Calu3 (cell line): ENCODE measurements around the gene NRG3. TPM values are rescaled to one million over a fixed set of nuclear protein-coding genes. Genes with fewer than 3 reads are reported as not detected.

Experiments
- BruUV-seq: library from RNA; stranded (reverse); fragments of 400-500 nt; replicated peaks from 2 replicates; lab custom pipeline; 2021; lab: Mats Ljungman, UMichigan
- CTCF ChIA-PET: fragments of 300-600 bp; sonication (Branson Sonifier 250); formaldehyde crosslinking; loops from one replicate; lab custom pipeline; 2022; ENCODE audit warnings: antibody characterized with exemption; lab: Charles Lee
- DNase-seq: peaks from one replicate; pipeline ENCODE4 v3.0.0; 2022
- H3K27ac Mint-ChIP-seq: one replicate; pipeline ENCODE4 v1.8.0; 2022; ENCODE audit warnings: mixed read lengths; ENCODE audit not compliant: unreplicated experiment
- H3K27me3 Mint-ChIP-seq: one replicate; pipeline ENCODE4 v1.8.0; 2022; ENCODE audit warnings: mixed read lengths; ENCODE audit not compliant: unreplicated experiment
- H3K36me3 Mint-ChIP-seq: one replicate; pipeline ENCODE4 v1.8.0; 2022; ENCODE audit warnings: mild to moderate bottlenecking, moderate library complexity, mixed read lengths; ENCODE audit not compliant: insufficient read depth, unreplicated experiment
- H3K4me1 Mint-ChIP-seq: one replicate; pipeline ENCODE4 v1.8.0; 2022; ENCODE audit warnings: mild to moderate bottlenecking, low read depth, mixed read lengths; ENCODE audit not compliant: unreplicated experiment
- H3K4me3 Mint-ChIP-seq: one replicate; pipeline ENCODE4 v1.8.0; 2022; ENCODE audit warnings: mild to moderate bottlenecking, low read depth, moderate library complexity, mixed read lengths; ENCODE audit not compliant: unreplicated experiment
- H3K9me3 Mint-ChIP-seq: one replicate; pipeline ENCODE4 v1.8.0; 2022; ENCODE audit warnings: low read depth, mixed read lengths; ENCODE audit not compliant: unreplicated experiment
- intact Hi-C: fragments of 100-400 bp; cut with micrococcal nuclease; formaldehyde crosslinking; loops from one replicate; pipeline ENCODE4 v1.10.0; 2022; ENCODE audit not compliant: unreplicated experiment
- total RNA-seq: library from RNA; stranded (reverse); gene quantifications from 2 replicates; pipeline ENCODE4 v1.2.3, GENCODE V29; 2022
- TF ChIP-seq, protein P1 (sequence below): fragments of 200-600 bp; IDR thresholded peaks from one replicate; pipeline ENCODE4 v1.8.0; 2022; ENCODE audit warnings: antibody characterized with exemption; ENCODE audit not compliant: unreplicated experiment

Gene NRG3
- total RNA-seq, 1 experiment from 2014 or later, result 46.3 TPM

DNA sequence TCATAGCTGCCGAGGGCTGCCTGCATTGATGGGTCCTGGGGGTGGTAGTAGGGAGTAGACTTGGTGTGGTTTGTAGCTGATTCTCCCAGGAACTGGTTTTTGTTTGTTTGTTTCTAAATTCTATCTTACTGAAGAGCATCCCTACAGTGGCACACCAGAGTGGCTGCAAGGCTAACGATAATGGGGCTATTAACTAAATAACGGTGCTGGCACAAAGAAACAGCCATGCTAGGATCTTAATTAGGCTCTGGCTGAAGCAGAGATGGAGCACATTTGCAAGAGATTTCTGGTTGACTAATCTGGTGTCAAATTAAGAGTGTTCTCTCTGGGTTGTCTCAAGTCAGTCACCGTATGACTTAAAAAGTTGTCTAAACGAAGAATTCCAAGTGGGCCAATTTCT lies 590.0 kb downstream of the NRG3 start:
- no TSS peak for BruUV-seq
- DNase-seq, result no peak
- no peaks in the 10 kb centered on the region for H3K9me3 Mint-ChIP-seq
- CTCF ChIA-PET, result interaction anchor here (0.6 kb wide), 1 partner anchor 19 kb away, joined by 3 read pairs; no protein-coding TSS in a partner anchor
- no peak overlapping the region for H3K4me3 Mint-ChIP-seq
- no peaks in the 10 kb centered on the region for H3K4me1 Mint-ChIP-seq
- no peaks in the 10 kb centered on the region for H3K27me3 Mint-ChIP-seq
- no peak overlapping the region for H3K27ac Mint-ChIP-seq
- TF ChIP-seq, protein P1, sequence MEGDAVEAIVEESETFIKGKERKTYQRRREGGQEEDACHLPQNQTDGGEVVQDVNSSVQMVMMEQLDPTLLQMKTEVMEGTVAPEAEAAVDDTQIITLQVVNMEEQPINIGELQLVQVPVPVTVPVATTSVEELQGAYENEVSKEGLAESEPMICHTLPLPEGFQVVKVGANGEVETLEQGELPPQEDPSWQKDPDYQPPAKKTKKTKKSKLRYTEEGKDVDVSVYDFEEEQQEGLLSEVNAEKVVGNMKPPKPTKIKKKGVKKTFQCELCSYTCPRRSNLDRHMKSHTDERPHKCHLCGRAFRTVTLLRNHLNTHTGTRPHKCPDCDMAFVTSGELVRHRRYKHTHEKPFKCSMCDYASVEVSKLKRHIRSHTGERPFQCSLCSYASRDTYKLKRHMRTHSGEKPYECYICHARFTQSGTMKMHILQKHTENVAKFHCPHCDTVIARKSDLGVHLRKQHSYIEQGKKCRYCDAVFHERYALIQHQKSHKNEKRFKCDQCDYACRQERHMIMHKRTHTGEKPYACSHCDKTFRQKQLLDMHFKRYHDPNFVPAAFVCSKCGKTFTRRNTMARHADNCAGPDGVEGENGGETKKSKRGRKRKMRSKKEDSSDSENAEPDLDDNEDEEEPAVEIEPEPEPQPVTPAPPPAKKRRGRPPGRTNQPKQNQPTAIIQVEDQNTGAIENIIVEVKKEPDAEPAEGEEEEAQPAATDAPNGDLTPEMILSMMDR, result no peak
- intact Hi-C loops, result no loop called here
- H3K36me3 Mint-ChIP-seq, result no peaks in the 10 kb centered on the region

- CTCF ChIA-PET, result no interaction called here
- DNase-seq, result no peak
- no peaks in the 10 kb centered on the region for H3K4me1 Mint-ChIP-seq
- intact Hi-C loops, result no loop called here
- H3K27me3 Mint-ChIP-seq, result no peaks in the 10 kb centered on the region
- no peaks in the 10 kb centered on the region for H3K36me3 Mint-ChIP-seq
- no peak overlapping the region for H3K4me3 Mint-ChIP-seq
- no TSS peak for BruUV-seq
- TF ChIP-seq, protein P1, result no peak
- H3K27ac Mint-ChIP-seq, result no peak overlapping the region
- H3K9me3 Mint-ChIP-seq, result no peaks in the 10 kb centered on the region
Observed at GRCh38 chr10:82468453-82468852, 593.5 kb downstream of the NRG3 start.

DNA sequence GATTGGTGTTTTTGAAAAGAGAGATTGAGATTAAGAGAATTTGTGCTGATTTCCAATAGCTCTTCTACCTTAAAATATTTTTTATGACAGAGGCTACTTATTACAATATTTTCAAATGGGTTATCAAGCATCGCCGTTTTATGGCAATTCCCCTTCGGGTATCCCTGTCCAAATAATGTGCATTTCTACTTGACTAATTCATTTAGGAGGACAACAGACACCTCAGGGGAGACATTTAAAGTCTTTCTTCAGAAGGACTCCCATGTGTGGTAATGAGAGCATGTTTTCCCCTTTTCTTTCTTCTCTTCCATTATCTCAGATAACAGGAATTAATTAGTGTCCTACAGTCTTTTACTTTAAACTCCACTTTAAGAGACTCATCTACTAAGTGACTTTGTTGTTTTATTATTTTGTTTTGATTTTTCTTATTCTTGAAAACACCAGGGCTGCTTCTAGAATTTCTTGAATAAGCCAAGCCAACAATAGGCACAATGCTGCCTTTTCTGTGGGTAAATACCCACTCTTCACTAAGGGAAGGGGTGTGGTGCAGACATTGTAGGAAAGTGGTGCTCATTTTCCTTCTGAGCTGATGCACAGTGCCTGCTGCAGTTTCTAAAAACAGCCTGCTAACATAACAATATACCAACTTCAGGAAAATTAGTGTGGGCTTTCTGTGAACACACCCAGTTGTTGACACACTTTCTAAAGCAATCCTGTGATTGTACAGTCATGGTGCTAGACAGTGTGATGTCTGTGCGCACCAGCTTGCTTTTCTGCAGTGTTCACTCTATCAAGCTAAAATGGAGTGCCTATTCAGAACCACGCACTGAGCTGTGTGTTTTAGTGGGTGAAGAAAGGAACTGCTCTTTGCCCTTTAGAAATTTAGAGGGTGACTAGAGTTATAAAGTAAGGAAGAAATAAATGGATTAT lies 597.7 kb downstream of the NRG3 start:
- no TSS peak for BruUV-seq
- H3K9me3 Mint-ChIP-seq, result peaks cover 2% of the 10 kb centered on the region
- no peaks in the 10 kb centered on the region for H3K36me3 Mint-ChIP-seq
- TF ChIP-seq, protein P1, result no peak
- no peak overlapping the region for H3K4me3 Mint-ChIP-seq
- no peaks in the 10 kb centered on the region for H3K27me3 Mint-ChIP-seq
- CTCF ChIA-PET, result no interaction called here
- intact Hi-C loops, result no loop called here
- H3K27ac Mint-ChIP-seq, result no peak overlapping the region
- no peaks in the 10 kb centered on the region for H3K4me1 Mint-ChIP-seq
- DNase-seq, result no peak

- BruUV-seq, result no TSS peak
- Mint-ChIP-seq H3K27me3 (no peaks in the 10 kb centered on the region), H3K27ac (no peak overlapping the region), H3K9me3 (peaks cover 2% of the 10 kb centered on the region), H3K36me3 (no peaks in the 10 kb centered on the region), H3K4me3 (no peak overlapping the region), H3K4me1 (no peaks in the 10 kb centered on the region)
- intact Hi-C loops, result no loop called here
- TF ChIP-seq, protein P1, result no peak
- DNase-seq, result no peak
- CTCF ChIA-PET, result no interaction called here
Observed at GRCh38 chr10:82477776-82478175, 602.8 kb downstream of the NRG3 start.
